Body of pancreas (tissue), 4 donors: ENCODE results near the gene AQP2. TPM values are rescaled to one million over a fixed set of nuclear protein-coding genes. Genes with fewer than 3 reads are reported as not detected.

Source experiments
- ATAC-seq: fragments of 150-250 bp; one replicate; pipeline ENCODE4 v1.9.1; 2016
- DNase-seq, 4 donors: peaks; one replicate each; pipeline ENCODE4 v3.0.0-alpha.2; 2019
- H3K27ac ChIP-seq, 4 donors: fragments of 200-600 bp; sonication (generic); 1 replicate in 3 of 4; 2 replicates in 1 of 4; pipeline versions ENCODE4 v1.5.1 to v1.6.1; 2016 to 2019; ENCODE audit warnings: mild to moderate bottlenecking in 1 of 4, mixed read lengths in 1 of 4, moderate library complexity in 1 of 4
- H3K27me3 ChIP-seq, 2 donors: fragments of 200-600 bp; sonication (generic); one replicate each; pipeline ENCODE4 v1.6.0; 2016; ENCODE audit warnings: mild to moderate bottlenecking in 1 of 2
- H3K36me3 ChIP-seq, 2 donors: fragments of 200-600 bp; sonication (generic); replicated peaks in 1 of 2; 2 replicates each; pipeline ENCODE4 v1.5.1; 2016; ENCODE audit warnings: low read depth in 2 of 2; ENCODE audit not compliant: insufficient read depth in 1 of 2
- H3K4me1 ChIP-seq: fragments of 200-600 bp; sonication (generic); one replicate; pipeline ENCODE4 v1.6.0; 2016
- H3K4me3 ChIP-seq, 2 donors: fragments of 200-600 bp; sonication (generic); 1 replicate in 1 of 2; 2 replicates in 1 of 2; pipeline ENCODE4 v1.5.1; 2016 to 2019
- H3K9me3 ChIP-seq, 3 donors: fragments of 200-600 bp; sonication (generic); 1 replicate in 2 of 3; 2 replicates in 1 of 3; pipeline ENCODE4 v1.5.1; 2016
- POLR2A ChIP-seq, 3 donors: fragments of 450-650 bp; IDR thresholded peaks; one replicate each; pipeline ENCODE4 v1.6.1; 2016; ENCODE audit warnings: antibody characterized with exemption in 3 of 3, mild to moderate bottlenecking in 2 of 3
- WGBS, 2 donors: methylation state at CpG; one replicate each; pipeline ENCODE4 v1.1.5; 2017; 5-methylcytosine and 5-hydroxymethylcytosine counted together
- intact Hi-C: fragments of 100-400 bp; cut with DNase I; formaldehyde crosslinking; loops from one replicate; pipeline ENCODE4 v1.15.1; 2023
- total RNA-seq, 2 donors: library from RNA; depleted of rRNA; stranded (reverse); fragments of >200 nt; gene quantifications; one replicate each; pipeline ENCODE4 v1.1.0, GENCODE V29; 2016
- TF ChIP-seq, protein P1 (sequence below), 7 experiments: fragments of 450-650 bp in 4 of 7; fragments of 200-600 bp in 3 of 7; sonication (generic) in 3 of 7; IDR thresholded peaks; one replicate each; pipeline ENCODE4 v1.5.1; 2016 to 2019; ENCODE audit warnings: antibody characterized with exemption in 7 of 7

The AQP2 gene
- total RNA-seq, 2 donors from 2014 or later, result not detected

- Histone ChIP-seq H3K27ac (no peak overlapping the region), H3K36me3 (no peaks in the 10 kb centered on the region), H3K4me1 (peaks cover 11% of the 10 kb centered on the region), H3K9me3 (no peaks in the 10 kb centered on the region), H3K27me3 (no peaks in the 10 kb centered on the region), H3K4me3 (no peak overlapping the region)
- WGBS, 2 donors, result 55 to 59% methylated on average over 10 of the region's 10 CpGs
- TF ChIP-seq, protein P1, sequence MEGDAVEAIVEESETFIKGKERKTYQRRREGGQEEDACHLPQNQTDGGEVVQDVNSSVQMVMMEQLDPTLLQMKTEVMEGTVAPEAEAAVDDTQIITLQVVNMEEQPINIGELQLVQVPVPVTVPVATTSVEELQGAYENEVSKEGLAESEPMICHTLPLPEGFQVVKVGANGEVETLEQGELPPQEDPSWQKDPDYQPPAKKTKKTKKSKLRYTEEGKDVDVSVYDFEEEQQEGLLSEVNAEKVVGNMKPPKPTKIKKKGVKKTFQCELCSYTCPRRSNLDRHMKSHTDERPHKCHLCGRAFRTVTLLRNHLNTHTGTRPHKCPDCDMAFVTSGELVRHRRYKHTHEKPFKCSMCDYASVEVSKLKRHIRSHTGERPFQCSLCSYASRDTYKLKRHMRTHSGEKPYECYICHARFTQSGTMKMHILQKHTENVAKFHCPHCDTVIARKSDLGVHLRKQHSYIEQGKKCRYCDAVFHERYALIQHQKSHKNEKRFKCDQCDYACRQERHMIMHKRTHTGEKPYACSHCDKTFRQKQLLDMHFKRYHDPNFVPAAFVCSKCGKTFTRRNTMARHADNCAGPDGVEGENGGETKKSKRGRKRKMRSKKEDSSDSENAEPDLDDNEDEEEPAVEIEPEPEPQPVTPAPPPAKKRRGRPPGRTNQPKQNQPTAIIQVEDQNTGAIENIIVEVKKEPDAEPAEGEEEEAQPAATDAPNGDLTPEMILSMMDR (IDR thresholded peaks at IDR 0.05), result no peak
- TF ChIP-seq POLR2A (IDR thresholded peaks at IDR 0.05), result no peak
- intact Hi-C loops, result loop anchor here (5.0 kb wide), 1 partner anchor 92 kb away; no protein-coding TSS in a partner anchor
- no peak for DNase-seq
- ATAC-seq, result no peak
Observed at GRCh38 chr12:49970658-49971057, 20.1 kb downstream of the AQP2 start.

DNA sequence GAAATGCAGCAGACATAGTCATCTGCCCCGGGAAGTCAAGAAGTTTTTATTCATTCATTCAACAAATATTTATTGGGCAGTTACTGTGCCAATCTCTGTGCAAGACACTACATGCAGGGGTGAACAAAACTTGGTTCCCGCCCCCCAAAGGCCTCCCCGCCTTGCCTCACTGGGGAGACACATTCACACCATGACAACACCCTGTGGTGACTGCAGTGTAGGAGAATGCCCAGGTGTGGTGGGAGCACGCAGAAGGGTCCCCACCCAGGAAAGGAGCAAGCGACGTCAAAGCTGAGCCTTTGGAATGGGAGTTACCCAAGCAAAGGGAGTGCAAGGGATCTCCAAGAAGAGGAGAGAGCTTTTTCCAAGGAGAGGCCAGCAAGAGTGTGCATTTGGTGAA lies 20.6 kb downstream of the AQP2 start:
- TF ChIP-seq POLR2A (IDR thresholded peaks at IDR 0.05), result no peak
- TF ChIP-seq, protein P1 (IDR thresholded peaks at IDR 0.05), result no peak
- H3K36me3 ChIP-seq, result no peaks in the 10 kb centered on the region
- no peak overlapping the region for H3K4me3 ChIP-seq
- DNase-seq (no peak), ATAC-seq (no peak)
- no peaks in the 10 kb centered on the region for H3K9me3 ChIP-seq
- no peak overlapping the region for H3K27ac ChIP-seq
- H3K4me1 ChIP-seq, result peaks cover 11% of the 10 kb centered on the region
- whole genome bisulfite sequencing, 2 donors, result 72 to 73% methylated on average over 6 of the region's 6 CpGs
- no peaks in the 10 kb centered on the region for H3K27me3 ChIP-seq
- intact Hi-C loops, result loop anchor here (5.0 kb wide), 1 partner anchor 91 kb away; no protein-coding TSS in a partner anchor

DNA sequence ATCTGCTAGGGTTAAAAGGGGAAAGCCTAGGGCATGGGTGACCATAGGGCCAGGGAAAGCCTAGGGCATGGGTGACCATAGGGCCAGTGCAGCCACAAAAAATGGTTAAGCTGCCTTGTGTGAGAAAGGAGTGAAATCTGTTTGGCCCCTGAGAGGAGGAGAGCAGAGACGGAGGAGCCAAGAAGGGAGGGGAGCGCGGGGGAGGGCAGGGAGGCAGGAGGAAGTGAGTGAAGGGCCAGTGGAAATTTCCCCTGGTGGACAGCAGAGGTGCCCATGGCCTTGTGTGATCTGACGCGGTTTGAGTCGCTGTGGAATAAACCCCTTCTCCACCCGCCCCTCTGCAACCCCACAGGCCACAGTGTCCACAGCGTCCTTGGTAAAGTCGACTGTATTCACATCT lies 21.6 kb downstream of the AQP2 start:
- Histone ChIP-seq H3K27me3 (no peaks in the 10 kb centered on the region), H3K36me3 (no peaks in the 10 kb centered on the region), H3K4me1 (peaks cover 8% of the 10 kb centered on the region), H3K4me3 (no peak overlapping the region), H3K27ac (no peak overlapping the region), H3K9me3 (no peaks in the 10 kb centered on the region)
- intact Hi-C loops, result loop anchor here (5.0 kb wide), 1 partner anchor 90 kb away; no protein-coding TSS in a partner anchor
- TF ChIP-seq, protein P1 (IDR thresholded peaks at IDR 0.05), result no peak
- TF ChIP-seq POLR2A (IDR thresholded peaks at IDR 0.05), result no peak
- WGBS, 2 donors, result 71 to 73% methylated on average over 7 to 9 of the region's 9 CpGs
- no peak for ATAC-seq
- DNase-seq, result no peak

GRCh38 chr12:49972641-49973360 lies 22.3 kb downstream of the AQP2 start, which contains the start of gene AQP6:
AQP6 (plus strand) TSS chr12:49972947; CDS start chr12:49973174, 227 bp downstream.
- peaks cover 2% of the 10 kb centered on the region for H3K4me1 ChIP-seq
- H3K27me3 ChIP-seq, result no peaks in the 10 kb centered on the region
- no peak within 1 kb of the TSS for H3K27ac ChIP-seq
- 58 to 75% methylated on average over 11 to 16 of the region's 18 CpGs for WGBS, 2 donors
- no peaks in the 10 kb centered on the region for H3K9me3 ChIP-seq
- H3K36me3 ChIP-seq, result no peaks in the 10 kb centered on the region
- intact Hi-C loops, result loop anchor here (5.0 kb wide), 1 partner anchor 90 kb away; no protein-coding TSS in a partner anchor
- no peak within 1 kb of the TSS for H3K4me3 ChIP-seq
- TF ChIP-seq, protein P1 (IDR thresholded peaks at IDR 0.05), result no peak
- TF ChIP-seq POLR2A (IDR thresholded peaks at IDR 0.05), result no peak
- DNase-seq, result no peak
- no peak for ATAC-seq
